Activated T-cell treated with anti-CD3 and anti-CD28 coated beads for 24 hours (primary cell): ENCODE data around the gene ADA.
"Not testable (repeated sequence)": the region's sequence is repeated elsewhere in the genome, so short reads cannot be mapped to it uniquely, and the experiment has no call there.

Source experiments
- DNase-seq: peaks from one replicate; pipeline ENCODE4 v3.0.0-alpha.2; 2020; ENCODE audit warnings: low read depth

The ADA gene

DNA sequence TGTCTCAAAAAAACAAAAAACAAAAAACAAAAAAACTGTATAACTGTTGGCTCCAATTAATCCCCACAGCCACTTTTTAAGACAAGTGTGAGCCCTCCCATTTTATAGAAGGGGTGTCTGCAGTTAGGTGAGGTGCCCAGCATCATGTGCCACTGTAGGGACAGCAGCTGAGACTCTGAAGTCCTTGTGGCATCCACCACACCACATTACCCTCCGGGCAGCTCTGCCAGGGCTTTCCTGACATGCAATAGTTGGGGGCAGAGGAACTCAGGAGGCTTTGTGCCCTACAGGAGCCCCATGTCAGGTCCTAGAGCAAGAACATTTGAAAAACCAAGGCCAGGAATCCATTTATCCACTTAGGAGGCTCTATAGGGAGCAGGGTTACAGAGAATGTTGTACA lies 51.8 kb downstream of the ADA start:
- DNase-seq: no peak

DNA sequence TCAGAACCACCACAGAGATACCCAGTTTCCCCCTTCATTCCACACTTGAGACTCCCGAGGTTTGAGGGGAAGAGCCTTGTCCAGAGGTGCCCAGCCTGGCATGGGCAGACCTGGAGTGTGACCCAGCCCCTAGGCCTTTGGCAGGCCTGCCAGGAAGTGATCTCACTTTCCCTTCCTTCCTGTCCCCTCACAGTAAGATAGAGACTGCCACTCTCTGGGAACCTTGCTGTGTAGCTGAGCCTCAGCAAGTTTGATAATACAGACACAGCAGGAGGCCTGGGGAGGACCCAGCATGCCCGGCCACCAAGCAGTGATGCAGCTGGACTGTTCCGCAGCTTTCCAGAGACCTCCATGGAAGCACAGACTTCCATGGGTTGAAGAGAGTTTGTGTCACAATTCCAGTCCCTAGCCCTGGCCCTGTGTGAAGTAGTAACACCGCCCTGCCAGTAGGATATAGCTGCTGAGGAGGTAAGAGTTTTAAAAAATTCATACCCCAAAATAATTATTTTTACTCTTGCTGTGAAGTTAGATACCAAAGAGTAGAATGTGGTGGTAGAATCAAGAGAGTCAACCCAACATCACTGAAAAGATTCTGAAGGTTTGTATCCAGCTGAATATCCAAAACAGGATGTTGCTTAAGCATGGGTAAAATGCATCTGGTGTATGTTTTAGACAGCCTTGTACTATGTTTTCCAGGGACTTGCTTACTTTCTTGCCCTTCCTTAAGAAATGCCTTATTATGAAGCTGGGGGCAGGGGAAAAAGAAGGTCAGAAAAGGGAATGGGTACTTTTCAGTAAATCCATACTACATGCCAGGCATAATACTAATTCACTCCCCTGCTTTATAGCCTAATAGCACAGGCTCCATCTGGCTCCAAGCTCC lies 52.8 kb downstream of the ADA start:
- DNase-seq: no peak

DNA sequence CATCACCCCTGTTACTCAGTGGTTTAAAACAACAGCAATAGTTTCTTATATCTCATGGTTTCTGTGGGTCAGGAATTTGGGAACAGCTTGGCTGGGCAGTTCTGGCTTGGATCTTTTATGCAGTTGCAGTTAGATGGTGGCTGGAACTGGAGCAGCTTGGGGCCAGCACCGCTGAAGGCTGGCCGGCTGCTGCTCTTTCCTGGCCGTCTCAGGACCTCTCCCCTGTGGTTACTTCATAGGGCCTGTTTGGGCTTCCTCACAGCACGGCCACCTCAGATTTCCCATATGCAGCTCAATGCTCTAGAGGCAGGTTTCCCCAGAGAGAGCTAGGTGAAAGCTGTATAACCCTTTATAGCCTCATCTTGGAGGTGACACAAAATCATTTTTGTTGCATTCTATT lies 53.6 kb downstream of the ADA start:
- no peak for DNase-seq

DNA sequence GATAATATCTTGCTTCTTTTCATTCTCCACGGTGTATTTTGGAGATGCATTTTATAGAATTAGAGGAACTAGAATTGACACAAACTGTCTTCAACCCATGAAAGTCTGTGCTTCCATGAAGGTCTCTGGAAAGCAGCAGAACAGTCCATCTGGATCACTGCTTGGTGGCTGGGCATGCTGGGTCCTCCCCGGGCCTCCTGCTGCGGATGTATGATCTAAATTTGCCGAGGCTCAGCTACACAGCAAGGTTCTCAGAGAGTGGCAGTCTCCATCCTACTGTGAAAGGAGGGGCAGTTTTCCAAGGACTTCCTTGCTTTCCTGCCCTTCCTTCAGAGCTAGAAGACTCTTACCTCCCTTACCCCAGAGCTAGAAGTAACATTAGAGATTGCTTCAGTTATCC lies 54.0 kb downstream of the ADA start:
- no peak for DNase-seq

DNA sequence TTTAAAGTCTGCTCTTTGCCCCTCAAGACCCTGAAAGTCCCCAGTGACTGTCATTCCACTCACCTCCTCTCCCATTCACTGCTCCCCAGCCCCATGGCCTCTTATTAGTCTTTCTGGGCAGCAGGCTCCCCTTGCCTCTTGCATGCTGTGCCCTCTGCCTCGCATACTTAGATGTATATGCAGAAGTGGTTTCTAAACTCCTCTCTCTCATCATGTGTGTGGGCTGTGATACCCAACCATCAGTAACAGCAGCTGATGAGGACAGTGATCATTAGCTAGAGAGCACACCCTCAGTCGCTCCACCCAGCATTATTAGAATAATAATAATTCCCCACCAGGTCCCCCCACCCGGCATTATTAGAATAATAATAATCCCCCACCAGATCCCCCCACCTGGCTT lies 54.6 kb downstream of the ADA start:
- no peak for DNase-seq

DNA sequence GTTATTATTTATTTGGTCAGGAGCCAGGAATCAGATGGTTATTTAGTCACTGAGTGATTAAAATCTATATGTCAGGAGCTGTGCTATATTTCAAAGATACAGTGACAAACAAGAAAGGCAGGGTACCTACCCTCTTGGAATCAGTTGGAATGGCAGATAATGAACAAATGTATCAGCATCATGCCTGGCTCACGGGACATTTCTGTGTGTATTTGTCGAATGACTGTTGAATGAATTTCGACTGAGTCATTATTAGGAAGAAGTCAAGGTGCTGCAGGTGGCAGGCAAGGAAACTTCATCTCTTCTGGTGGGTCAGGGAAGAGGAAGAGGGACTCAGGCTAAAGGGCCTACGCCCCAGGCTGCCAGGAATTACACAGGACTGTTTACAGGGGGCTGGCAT lies 55.5 kb downstream of the ADA start:
- DNase-seq: no peak

DNA sequence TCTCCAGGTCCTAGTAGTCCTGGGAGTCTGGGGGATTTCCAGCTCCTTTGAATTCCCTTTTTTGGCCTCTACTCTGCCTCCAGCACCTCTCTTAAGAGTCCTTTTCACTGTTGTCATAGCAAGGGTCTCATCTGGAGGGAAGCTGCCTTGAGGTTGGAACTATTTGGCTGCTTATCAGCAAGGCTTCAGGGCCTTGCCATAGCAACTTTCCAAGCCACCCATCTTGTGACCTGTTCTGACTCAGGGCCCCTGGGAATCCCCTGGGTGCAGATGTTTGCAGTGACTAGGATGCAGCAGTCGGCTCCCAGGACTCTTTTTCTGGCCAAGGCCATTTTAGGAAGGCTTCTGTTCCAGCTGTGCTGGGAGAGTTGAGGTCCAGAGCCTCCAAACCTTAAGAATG lies 56.8 kb downstream of the ADA start:
- no peak for DNase-seq

DNA sequence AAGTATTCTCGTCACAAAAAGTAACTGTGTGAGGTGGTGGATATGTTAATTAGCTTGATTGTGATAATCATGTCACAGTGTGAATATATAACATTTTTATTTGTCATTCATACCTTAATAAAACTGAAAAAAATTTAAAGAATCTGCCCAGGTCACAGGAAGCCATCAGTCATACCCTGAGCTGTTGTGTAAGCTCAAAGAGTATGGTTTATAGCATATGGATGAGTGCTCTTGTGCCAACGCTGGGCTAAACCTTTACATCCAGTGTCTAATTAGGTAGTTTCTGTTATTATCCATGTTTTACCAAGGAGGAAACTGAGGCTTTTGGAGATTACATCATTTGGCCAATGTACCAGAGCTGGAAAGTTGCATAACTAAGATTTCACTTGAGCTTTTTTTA lies 57.7 kb downstream of the ADA start:
- no peak for DNase-seq

DNA sequence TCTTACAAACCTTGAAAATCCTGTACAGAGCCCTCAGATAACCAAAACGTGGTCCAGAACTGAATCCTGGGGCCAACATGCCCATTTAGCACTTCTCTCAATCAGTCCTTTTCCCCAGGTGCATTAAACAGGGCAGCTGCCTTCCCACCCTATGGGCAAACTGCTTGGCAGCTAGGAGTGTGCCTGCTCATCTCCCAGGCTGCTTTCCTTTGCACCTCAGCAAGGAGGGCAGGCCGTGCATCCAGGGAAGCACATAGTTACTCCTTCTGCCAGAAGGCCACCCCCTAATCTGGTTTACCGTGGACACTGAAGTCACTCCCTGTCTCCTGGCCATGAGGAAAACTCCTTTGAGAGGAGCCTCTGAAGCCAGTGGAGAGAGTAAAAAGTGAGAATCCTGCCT lies 59.1 kb downstream of the ADA start:
- DNase-seq: no peak

DNA sequence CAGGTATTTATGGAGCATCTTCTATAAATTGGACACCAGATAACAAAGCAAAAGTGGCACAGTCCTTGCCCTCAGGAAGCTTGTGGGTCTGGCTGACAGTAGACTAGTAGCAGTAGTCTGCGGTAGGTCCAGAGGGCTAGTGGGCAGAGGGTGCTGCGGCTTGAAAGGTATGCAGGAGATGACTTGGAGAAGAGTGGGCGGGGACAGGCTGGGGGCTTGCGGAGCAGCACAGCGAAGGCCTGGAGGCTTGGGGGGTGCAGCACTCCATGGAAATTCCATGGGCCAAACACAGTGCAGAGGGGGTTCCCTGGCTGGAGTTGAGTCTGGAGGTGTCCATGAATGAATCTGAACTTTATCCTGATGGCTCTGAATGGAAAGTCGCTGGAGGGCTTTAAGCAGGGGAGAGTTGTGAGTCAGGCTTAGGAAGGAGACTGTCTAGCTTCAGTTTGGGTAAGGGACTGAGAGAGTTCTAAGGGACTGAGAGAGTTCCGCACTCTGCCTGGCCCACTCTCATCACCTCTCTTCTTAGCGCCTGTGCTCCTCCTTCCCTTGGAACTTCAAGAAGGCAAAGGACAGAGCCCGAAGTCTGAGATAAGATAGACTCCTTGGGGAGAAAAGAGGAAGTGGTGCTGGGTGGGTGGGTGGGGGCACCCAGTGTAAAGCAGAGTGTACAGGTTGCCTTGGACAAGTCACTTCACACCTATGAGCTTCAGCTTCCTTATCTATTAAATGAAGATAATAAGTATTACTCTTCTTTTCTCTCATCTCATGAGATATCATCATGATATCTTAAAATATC lies 60.3 kb downstream of the ADA start:
- DNase-seq: no peak

DNA sequence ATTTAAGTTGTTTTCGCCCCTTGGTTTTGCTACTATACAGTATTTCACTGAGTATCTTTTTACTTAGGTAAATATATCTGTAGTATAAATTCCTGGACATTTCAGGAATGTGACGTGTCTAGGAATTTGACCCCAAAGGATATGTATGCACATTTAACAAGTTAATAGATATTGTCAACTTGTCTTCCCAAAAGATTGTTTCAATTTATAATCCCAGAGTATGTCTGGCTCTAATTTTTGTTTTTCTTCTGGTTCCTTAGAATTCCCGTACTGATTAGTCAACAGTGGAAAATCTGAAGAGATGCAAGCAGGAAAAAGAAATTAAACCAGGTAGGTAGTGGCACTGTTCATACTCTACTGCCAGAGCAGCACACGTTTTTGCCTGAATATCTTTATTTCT lies 62.0 kb downstream of the ADA start:
- no peak for DNase-seq

DNA sequence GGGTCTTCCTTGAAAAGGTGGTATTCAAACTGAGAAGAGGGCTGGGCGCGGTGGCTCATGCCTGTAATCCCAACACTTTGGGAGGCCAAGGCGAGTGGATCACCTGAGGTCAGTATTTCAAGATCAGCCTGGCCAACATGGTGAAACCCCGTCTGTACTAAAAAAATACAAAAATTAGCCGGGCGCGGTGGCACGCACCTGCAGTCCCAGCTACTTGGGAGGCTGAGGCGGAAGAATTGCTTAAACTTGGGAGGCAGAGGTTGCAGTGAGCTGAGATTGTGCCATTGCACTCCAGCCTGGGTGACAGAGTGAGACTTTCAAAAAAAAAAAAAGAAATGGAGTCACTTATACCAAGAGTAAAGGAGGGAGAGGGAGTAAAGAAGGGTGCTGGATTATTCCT lies 63.2 kb downstream of the ADA start:
- not testable (repeated sequence) for DNase-seq

DNA sequence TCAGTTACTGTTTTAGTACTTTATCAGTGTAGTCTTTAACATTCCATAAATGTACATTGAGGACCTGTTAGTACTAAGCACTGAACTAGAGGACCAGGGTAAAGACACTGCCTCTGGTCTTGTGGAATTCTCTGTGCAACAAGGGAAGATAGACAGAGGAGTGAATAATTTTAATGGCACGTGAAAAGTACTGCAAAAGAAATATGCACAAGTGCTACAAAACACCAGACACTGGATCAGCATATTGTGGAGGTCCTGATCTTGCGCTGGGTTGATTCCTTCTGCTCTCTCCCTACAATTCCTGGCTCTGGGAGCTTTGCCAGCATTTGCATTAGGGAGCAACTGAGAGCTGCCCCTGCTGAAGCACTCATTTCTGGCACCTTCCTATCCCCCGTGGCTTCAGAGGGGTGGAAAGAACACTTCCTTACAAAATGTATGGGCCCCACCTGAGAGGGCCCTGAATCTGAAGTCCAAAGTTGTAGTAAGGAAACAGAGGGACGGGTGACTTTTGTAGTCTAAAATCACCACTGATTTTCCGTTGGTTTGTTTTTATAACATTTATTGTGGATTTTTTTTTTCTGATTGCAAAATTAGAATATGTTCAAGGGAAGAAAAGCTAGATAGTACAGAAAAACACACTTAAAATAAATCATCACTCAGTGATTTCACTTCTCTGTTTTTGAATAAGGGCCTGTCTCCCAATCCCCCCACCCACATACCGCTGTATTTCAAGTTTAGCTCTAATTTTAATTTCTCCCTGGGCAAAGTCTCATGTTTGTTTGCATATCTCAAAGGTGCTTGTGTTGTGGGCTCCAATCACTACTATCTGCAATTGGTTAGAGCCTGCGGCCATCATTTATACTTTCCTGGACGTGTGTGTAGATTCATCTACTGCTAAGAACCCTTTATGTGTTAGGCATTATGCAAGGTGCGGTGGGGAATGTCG lies 64.2 kb downstream of the ADA start:
- no peak for DNase-seq

DNA sequence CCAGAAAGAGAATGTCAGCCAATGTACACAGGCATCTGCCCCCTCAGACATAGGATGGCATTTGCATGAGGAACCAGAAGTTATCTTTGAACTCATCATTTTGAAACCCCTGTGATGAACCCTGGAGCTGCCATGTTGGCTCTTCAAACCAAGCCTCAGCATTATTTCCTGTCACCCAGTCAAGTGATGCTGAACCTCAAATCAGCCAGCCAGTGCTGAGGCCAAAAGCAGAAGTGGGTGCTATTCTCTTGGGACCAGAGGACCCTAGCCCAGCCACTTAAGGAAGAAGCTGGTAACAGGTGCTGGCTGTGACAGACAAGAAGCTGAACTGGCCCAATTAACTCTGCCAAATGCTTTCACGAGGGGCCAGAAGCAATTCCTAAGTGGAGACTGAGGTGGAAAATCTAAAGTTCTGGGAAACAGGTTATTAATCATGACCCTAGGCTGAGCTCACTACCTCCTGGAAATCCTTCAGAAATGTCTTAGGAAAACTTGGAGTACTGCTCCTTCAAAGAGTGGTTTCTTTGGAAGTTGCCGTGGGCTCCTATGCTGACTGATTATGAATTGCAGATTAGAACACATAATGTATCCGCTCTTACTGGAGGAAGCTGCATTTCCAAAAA lies 65.1 kb downstream of the ADA start:
- DNase-seq: no peak

DNA sequence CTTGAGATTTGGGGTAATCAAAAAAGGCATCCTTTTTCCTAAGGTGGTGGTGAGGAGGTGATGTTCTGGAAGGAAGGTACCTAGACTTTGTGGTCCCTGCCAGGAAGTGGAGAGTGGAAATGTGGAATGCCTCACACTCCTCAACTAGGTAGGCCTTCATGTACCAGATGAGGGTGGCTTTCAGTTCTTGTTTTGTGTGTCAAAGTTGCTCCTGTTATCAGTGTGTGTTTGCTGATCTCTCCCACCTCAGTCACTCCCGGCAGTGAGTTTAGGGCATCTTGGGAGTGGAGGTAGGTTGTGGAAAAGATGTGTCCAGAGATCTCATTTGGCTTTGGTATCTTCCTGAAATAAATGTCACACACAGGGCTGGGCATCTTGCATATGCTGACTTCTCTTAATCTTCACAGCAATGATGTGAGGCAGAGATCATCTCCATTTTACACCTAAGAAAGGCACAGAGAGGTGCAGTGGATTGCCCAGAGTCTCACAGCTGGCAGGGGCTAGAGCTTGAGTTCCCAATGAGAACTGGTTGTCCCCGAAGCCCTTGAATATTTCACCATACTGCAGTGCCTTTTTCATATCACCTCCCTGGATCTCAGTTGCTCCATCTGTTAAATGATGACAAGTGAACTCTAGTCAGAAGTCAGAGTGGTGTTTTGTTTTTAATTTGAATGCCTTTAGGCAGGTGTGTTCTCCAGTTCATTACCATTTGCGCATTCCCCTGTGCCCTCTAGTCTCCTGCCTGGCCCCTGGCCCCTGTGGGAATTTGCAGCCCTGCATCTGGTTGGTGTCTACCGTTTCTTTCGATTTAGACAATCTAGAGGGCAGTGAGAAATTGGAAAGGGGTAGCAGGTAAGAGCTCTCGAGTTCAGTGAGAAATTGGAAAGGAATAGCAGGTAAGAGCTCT lies 66.2 kb downstream of the ADA start:
- no peak for DNase-seq

DNA sequence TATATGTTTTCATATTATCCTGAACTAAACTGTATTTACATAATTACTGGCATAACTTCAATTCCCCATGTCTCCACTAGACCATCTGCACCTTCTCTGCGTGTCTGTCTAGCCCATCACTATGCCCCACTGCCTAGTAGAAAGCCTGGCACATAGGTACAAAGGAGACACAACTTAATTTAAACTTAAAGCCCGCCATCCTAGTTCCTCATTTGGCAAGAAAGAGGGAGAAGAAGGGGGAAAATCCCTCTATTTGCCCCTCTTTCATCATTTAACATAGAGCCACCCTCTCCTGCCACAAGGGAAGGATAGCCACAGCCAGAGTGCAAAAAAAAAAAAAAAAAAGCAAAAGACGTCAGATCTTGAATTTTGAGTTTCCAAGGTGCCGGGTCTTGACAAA lies 67.3 kb downstream of the ADA start:
- no peak for DNase-seq

DNA sequence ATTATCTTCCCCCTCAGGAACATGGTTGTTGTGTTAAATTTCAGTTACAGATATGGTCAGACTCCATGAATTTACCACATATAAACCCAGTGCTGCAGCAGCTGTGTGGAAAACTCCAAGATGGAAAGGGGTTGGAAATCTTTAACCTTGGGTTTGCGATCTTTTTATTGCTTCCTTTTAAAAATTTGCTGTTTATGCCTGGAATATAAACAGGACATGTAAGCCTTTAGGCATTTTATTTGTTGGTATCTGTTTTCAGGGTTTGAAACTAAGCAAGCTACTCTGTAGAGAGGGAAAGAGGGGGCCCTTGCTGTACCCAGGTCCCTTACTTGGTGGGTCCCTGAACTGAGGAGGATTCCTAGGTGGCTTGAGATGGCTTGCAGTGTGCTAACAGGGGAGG lies 68.3 kb downstream of the ADA start:
- DNase-seq: no peak

DNA sequence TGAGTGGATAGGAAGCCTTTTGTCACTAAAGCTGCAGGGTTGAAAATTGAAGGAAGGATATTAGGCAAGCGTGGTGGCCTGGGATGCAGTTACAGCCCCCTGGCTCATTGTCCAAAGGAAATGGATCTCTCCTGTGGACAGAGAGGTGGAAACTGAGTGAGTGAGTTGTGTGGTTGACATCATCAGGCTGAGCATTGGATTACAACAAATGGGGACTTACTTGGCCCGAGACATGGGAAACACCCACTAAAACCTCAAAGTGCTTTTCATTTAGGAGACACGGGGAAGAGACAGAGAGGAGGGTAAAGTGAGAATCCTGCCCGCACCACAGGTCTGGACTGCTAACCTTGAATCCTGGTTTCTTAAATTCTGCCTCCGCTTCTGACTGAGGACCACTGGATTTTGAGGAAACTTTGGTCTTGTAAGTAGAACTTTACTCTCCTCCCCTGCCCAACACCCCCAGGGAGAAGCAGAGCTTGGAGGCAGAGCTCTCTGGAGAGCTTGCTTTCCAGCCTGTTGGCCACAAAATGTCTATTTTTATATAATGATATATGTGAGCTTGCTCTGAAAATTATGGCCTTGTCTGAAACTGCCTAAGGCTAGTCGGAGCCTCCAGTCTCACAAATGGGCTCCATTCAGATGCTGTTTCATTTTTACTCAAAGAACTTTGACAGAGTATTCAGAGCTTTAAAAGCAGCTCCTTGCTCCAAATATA lies 69.0 kb downstream of the ADA start, which contains the start of gene PKIG:
Gene PKIG, plus strand, starts transcription at position 269 of the 715 bp plus-strand sequence. CDS start 31,978 bp downstream, outside the sequence.
- no peak for DNase-seq

DNA sequence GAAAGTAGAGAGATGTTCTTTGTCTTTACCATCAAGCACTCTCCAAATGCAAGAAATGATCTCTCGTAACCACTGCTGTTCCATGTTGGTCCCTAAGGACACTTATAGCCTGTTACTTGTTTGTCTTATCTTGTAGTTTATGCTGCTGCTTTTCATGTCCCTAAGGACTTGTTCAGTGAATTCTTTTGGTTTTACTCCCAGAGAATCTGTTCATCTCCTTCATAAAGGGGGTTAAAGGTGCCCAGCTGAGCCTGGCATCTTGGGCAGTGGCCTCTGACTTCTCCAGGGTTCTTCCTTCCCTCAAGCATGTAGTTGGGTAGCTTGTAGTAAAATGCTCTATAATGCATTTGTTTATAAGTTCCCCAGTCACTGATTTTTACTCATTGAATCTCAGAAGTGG lies 70.0 kb downstream of the ADA start:
- DNase-seq: no peak
